Left forelimb (tissue), 1 donor: ENCODE measurements around the gene RALGPS2.
"Not testable (repeated sequence)": the region's sequence is repeated elsewhere in the genome, so short reads cannot be mapped to it uniquely, and the experiment has no call there.

Experiments
- DNase-seq: peaks from one replicate; pipeline ENCODE4 v3.0.0-alpha.2; 2018; ENCODE audit warnings: low spot score

RALGPS2 gene

GRCh38 chr1:178724376-178724727 is 692 bp upstream of the RALGPS2 start:
- no peak for DNase-seq

- peak; percentile 73 for DNase-seq
Measured at GRCh38 chr1:178725466-178726086, 532 bp downstream of the RALGPS2 start.

GRCh38 chr1:178726087-178726517 is 1.1 kb downstream of the RALGPS2 start:
- DNase-seq, result peak; percentile 67

GRCh38 chr1:178726545-178726944 is 1.5 kb downstream of the RALGPS2 start:
- DNase-seq, result no peak

GRCh38 chr1:178727014-178727895 is 2.2 kb downstream of the RALGPS2 start:
- no peak for DNase-seq

GRCh38 chr1:178733972-178734371 is 8.9 kb downstream of the RALGPS2 start:
- DNase-seq, result no peak

- no peak for DNase-seq
Measured at GRCh38 chr1:178738780-178739179, 13.7 kb downstream of the RALGPS2 start.

GRCh38 chr1:178739285-178740045 is 14.4 kb downstream of the RALGPS2 start:
- DNase-seq, result no peak

- no peak for DNase-seq
Measured at GRCh38 chr1:178740491-178740890, 15.4 kb downstream of the RALGPS2 start.

GRCh38 chr1:178740924-178741323 is 15.9 kb downstream of the RALGPS2 start:
- DNase-seq, result no peak

GRCh38 chr1:178743801-178744200 is 18.8 kb downstream of the RALGPS2 start:
- DNase-seq, result no peak

- no peak for DNase-seq
Measured at GRCh38 chr1:178745260-178745659, 20.2 kb downstream of the RALGPS2 start.

- DNase-seq, result no peak
Measured at GRCh38 chr1:178746345-178746744, 21.3 kb downstream of the RALGPS2 start.

- not testable (repeated sequence) for DNase-seq
Measured at GRCh38 chr1:178747361-178747760, 22.3 kb downstream of the RALGPS2 start.

GRCh38 chr1:178749581-178750166 is 24.6 kb downstream of the RALGPS2 start:
- DNase-seq, result no peak

GRCh38 chr1:178751046-178751445 is 26.0 kb downstream of the RALGPS2 start:
- DNase-seq, result no peak

- DNase-seq, result no peak
Measured at GRCh38 chr1:178752891-178753290, 27.8 kb downstream of the RALGPS2 start.

GRCh38 chr1:178754655-178755256 is 29.7 kb downstream of the RALGPS2 start:
- not testable (repeated sequence) for DNase-seq

GRCh38 chr1:178768423-178768822 is 43.4 kb downstream of the RALGPS2 start:
- no peak for DNase-seq

- no peak for DNase-seq
Measured at GRCh38 chr1:178772952-178773351, 47.9 kb downstream of the RALGPS2 start.

- no peak for DNase-seq
Measured at GRCh38 chr1:178774263-178774662, 49.2 kb downstream of the RALGPS2 start.

GRCh38 chr1:178776553-178776952 is 51.5 kb downstream of the RALGPS2 start:
- no peak for DNase-seq
